WTC11 (cell line): Measurements from ENCODE around the gene AQP2. TPM values are rescaled to one million over a fixed set of nuclear protein-coding genes. Genes with fewer than 3 reads are reported as not detected.
A peak's percentile ranks its signal among the peaks of the same experiment; 100 is the strongest.

Experiments
- ATAC-seq: fragments of 200-7000 bp; cut with Tn5 transposase; 2 replicates; pipeline ENCODE4 v1.10.0; 2021; ENCODE audit warnings: mild to moderate bottlenecking, moderate library complexity
- CTCF ChIA-PET: fragments of 300-600 bp; sonication (Branson Sonifier 250); formaldehyde crosslinking; loops from one replicate; lab custom pipeline; 2021; ENCODE audit warnings: antibody characterized with exemption; lab: Charles Lee
- POLR2A ChIA-PET: fragments of 350-600 bp; sonication (Branson Sonifier 250); formaldehyde crosslinking; loops from one replicate; lab custom pipeline; 2021; ENCODE audit warnings: antibody characterized with exemption; lab: Charles Lee
- DNase-seq: peaks from one replicate; pipeline ENCODE4 v3.0.0; 2021; ENCODE audit warnings: low spot score
- H3K27ac Mint-ChIP-seq: 2 replicates; pipeline ENCODE4 v1.8.0; 2021; ENCODE audit warnings: mixed read lengths
- H3K27me3 Mint-ChIP-seq: 2 replicates; pipeline ENCODE4 v1.8.0; 2021; ENCODE audit warnings: low read depth, mild to moderate bottlenecking, moderate library complexity, mixed read lengths
- H3K36me3 Mint-ChIP-seq: 2 replicates; pipeline ENCODE4 v1.8.0; 2021; ENCODE audit warnings: mixed read lengths
- H3K4me1 Mint-ChIP-seq: 2 replicates; pipeline ENCODE4 v1.8.0; 2022; ENCODE audit warnings: mixed read lengths
- H3K4me3 Mint-ChIP-seq: 2 replicates; pipeline ENCODE4 v1.8.0; 2021; ENCODE audit warnings: mild to moderate bottlenecking, moderate library complexity, mixed read lengths
- H3K9me3 Mint-ChIP-seq: 2 replicates; pipeline ENCODE4 v1.8.0; 2021; ENCODE audit warnings: mixed read lengths
- ATF1 ChIP-seq: sonication (generic); formaldehyde crosslinking; IDR thresholded peaks from 2 replicates; pipeline ENCODE4 v1.8.1; 2023; ENCODE audit warnings: mild to moderate bottlenecking, moderate library complexity, missing genetic modification reagents
- EMX1 ChIP-seq: fragments of 250-450 bp; sonication (Bioruptor Pico); IDR thresholded peaks from 2 replicates; pipeline ENCODE4 v1.8.0; 2021; ENCODE audit warnings: mild to moderate bottlenecking
- ESRRA ChIP-seq: sonication (generic); formaldehyde crosslinking; IDR thresholded peaks from 2 replicates; pipeline ENCODE4 v1.8.1; 2022; ENCODE audit warnings: mild to moderate bottlenecking, missing genetic modification reagents, borderline replicate concordance
- ETV6 ChIP-seq: sonication (generic); formaldehyde crosslinking; IDR thresholded peaks from 2 replicates; pipeline ENCODE4 v1.8.1; 2022; ENCODE audit warnings: mild to moderate bottlenecking, missing genetic modification reagents
- GRHL2 ChIP-seq: fragments of 250-450 bp; sonication (Bioruptor Pico); IDR thresholded peaks from 2 replicates; pipeline ENCODE4 v1.8.0; 2022; ENCODE audit warnings: mild to moderate bottlenecking, moderate library complexity; ENCODE audit not compliant: insufficient replicate concordance, severe bottlenecking
- JAZF1 ChIP-seq: fragments of 250-450 bp; sonication (Bioruptor Pico); IDR thresholded peaks from 2 replicates; pipeline ENCODE4 v1.9.0; 2021; ENCODE audit warnings: moderate library complexity, mild to moderate bottlenecking, inconsistent platforms
- NR3C1 ChIP-seq: sonication (generic); formaldehyde crosslinking; conservative IDR thresholded peaks from 2 replicates; pipeline ENCODE4 v1.8.1; 2023; ENCODE audit warnings: low read depth, mild to moderate bottlenecking, missing genetic modification reagents
- PRRX2 ChIP-seq: fragments of 250-450 bp; sonication (Bioruptor Pico); IDR thresholded peaks from 2 replicates; pipeline ENCODE4 v1.8.0; 2021; ENCODE audit warnings: mild to moderate bottlenecking
- SMAD4 ChIP-seq: sonication (generic); formaldehyde crosslinking; IDR thresholded peaks from 2 replicates; pipeline ENCODE4 v1.8.0; 2022; ENCODE audit warnings: mild to moderate bottlenecking, missing genetic modification reagents
- TCF7 ChIP-seq: sonication (generic); formaldehyde crosslinking; IDR thresholded peaks from 2 replicates; pipeline ENCODE4 v1.8.0; 2022; ENCODE audit warnings: mild to moderate bottlenecking, low read depth, missing genetic modification reagents, moderate library complexity
- ZNF232 ChIP-seq: sonication (generic); formaldehyde crosslinking; IDR thresholded peaks from 2 replicates; pipeline ENCODE4 v1.8.0; 2022; ENCODE audit warnings: mild to moderate bottlenecking, missing genetic modification reagents
- ZNF263 ChIP-seq: sonication (generic); formaldehyde crosslinking; IDR thresholded peaks from 2 replicates; pipeline ENCODE4 v1.8.1; 2022; ENCODE audit warnings: low read depth, mild to moderate bottlenecking, moderate library complexity, missing genetic modification reagents
- total RNA-seq: library from RNA; stranded (reverse); gene quantifications from 3 replicates; pipeline ENCODE4 v1.2.3, GENCODE V29; 2021
- TF ChIP-seq, protein P1 (sequence below): sonication (generic); formaldehyde crosslinking; IDR thresholded peaks from 2 replicates; pipeline ENCODE4 v1.8.0; 2022; ENCODE audit warnings: mild to moderate bottlenecking, missing genetic modification reagents
- TF ChIP-seq, protein P2 (sequence below): sonication (generic); formaldehyde crosslinking; IDR thresholded peaks from 2 replicates; pipeline ENCODE4 v1.8.1; 2022; ENCODE audit warnings: mild to moderate bottlenecking, moderate library complexity, missing genetic modification reagents
- TF ChIP-seq, protein P3 (sequence below): sonication (generic); formaldehyde crosslinking; IDR thresholded peaks from 2 replicates; pipeline ENCODE4 v1.8.0; 2022; ENCODE audit warnings: mild to moderate bottlenecking, missing genetic modification reagents
- TF ChIP-seq, protein P4 (sequence below): sonication (generic); formaldehyde crosslinking; IDR thresholded peaks from 2 replicates; pipeline ENCODE4 v1.8.1; 2022; ENCODE audit warnings: low read depth, mild to moderate bottlenecking, moderate library complexity, missing genetic modification reagents, borderline replicate concordance
- TF ChIP-seq, protein P5 (sequence below): fragments of 250-450 bp; sonication (Bioruptor Pico); IDR thresholded peaks from 2 replicates; pipeline ENCODE4 v1.9.0; 2021; ENCODE audit warnings: mild to moderate bottlenecking
- TF ChIP-seq, protein P6 (sequence below): fragments of 250-450 bp; sonication (Bioruptor Pico); IDR thresholded peaks from 2 replicates; pipeline ENCODE4 v2.1.2; 2022; ENCODE audit warnings: mild to moderate bottlenecking, moderate library complexity
- TF ChIP-seq, protein P7 (sequence below): sonication (generic); formaldehyde crosslinking; IDR thresholded peaks from 2 replicates; pipeline ENCODE4 v1.8.0; 2023; ENCODE audit warnings: mild to moderate bottlenecking, missing genetic modification reagents
- TF ChIP-seq, protein P8 (sequence below): sonication (generic); formaldehyde crosslinking; IDR thresholded peaks from 2 replicates; pipeline ENCODE4 v1.8.1; 2023; ENCODE audit warnings: mild to moderate bottlenecking, moderate library complexity, missing genetic modification reagents
- TF ChIP-seq, protein P9 (sequence below): sonication (generic); formaldehyde crosslinking; IDR thresholded peaks from 2 replicates; pipeline ENCODE4 v1.8.0; 2022; ENCODE audit warnings: mild to moderate bottlenecking, missing genetic modification reagents

The AQP2 gene
- total RNA-seq, 1 experiment from 2014 or later = not detected

DNA sequence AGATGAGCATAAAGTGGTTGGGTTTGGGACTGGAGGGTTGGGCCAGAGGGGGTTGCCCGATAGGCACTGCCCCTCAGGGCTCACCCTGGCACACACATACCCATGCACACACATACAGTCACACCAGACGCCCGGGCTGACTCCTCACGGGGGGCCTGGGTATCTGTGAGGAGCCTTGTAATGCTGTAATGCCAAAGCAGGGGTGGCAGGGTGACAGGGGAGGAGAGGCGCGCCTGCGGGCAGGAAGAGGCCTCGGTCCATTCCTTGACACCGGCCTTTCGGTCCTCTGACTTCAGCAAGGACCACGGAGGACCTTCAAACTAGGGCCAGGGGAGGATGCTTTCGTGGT, 47.2 kb upstream of the AQP2 start (continued):
- TF ChIP-seq, protein P1, sequence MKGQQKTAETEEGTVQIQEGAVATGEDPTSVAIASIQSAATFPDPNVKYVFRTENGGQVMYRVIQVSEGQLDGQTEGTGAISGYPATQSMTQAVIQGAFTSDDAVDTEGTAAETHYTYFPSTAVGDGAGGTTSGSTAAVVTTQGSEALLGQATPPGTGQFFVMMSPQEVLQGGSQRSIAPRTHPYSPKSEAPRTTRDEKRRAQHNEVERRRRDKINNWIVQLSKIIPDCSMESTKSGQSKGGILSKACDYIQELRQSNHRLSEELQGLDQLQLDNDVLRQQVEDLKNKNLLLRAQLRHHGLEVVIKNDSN (CRISPR knock-in tag) = no peak
- TF ChIP-seq ETV6 (CRISPR knock-in tag) (no peak), ESRRA (CRISPR knock-in tag) (no peak), PRRX2 (CRISPR knock-in tag) (no peak), NR3C1 (CRISPR knock-in tag) (no peak), JAZF1 (no peak)
- TF ChIP-seq, protein P2, sequence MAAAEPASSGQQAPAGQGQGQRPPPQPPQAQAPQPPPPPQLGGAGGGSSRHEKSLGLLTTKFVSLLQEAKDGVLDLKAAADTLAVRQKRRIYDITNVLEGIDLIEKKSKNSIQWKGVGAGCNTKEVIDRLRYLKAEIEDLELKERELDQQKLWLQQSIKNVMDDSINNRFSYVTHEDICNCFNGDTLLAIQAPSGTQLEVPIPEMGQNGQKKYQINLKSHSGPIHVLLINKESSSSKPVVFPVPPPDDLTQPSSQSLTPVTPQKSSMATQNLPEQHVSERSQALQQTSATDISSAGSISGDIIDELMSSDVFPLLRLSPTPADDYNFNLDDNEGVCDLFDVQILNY = no peak
- TF ChIP-seq, protein P3, sequence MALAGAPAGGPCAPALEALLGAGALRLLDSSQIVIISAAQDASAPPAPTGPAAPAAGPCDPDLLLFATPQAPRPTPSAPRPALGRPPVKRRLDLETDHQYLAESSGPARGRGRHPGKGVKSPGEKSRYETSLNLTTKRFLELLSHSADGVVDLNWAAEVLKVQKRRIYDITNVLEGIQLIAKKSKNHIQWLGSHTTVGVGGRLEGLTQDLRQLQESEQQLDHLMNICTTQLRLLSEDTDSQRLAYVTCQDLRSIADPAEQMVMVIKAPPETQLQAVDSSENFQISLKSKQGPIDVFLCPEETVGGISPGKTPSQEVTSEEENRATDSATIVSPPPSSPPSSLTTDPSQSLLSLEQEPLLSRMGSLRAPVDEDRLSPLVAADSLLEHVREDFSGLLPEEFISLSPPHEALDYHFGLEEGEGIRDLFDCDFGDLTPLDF (CRISPR knock-in tag) = no peak
- TF ChIP-seq, protein P4, sequence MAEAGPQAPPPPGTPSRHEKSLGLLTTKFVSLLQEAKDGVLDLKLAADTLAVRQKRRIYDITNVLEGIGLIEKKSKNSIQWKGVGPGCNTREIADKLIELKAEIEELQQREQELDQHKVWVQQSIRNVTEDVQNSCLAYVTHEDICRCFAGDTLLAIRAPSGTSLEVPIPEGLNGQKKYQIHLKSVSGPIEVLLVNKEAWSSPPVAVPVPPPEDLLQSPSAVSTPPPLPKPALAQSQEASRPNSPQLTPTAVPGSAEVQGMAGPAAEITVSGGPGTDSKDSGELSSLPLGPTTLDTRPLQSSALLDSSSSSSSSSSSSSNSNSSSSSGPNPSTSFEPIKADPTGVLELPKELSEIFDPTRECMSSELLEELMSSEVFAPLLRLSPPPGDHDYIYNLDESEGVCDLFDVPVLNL (CRISPR knock-in tag) = no peak
- TF ChIP-seq, protein P5, sequence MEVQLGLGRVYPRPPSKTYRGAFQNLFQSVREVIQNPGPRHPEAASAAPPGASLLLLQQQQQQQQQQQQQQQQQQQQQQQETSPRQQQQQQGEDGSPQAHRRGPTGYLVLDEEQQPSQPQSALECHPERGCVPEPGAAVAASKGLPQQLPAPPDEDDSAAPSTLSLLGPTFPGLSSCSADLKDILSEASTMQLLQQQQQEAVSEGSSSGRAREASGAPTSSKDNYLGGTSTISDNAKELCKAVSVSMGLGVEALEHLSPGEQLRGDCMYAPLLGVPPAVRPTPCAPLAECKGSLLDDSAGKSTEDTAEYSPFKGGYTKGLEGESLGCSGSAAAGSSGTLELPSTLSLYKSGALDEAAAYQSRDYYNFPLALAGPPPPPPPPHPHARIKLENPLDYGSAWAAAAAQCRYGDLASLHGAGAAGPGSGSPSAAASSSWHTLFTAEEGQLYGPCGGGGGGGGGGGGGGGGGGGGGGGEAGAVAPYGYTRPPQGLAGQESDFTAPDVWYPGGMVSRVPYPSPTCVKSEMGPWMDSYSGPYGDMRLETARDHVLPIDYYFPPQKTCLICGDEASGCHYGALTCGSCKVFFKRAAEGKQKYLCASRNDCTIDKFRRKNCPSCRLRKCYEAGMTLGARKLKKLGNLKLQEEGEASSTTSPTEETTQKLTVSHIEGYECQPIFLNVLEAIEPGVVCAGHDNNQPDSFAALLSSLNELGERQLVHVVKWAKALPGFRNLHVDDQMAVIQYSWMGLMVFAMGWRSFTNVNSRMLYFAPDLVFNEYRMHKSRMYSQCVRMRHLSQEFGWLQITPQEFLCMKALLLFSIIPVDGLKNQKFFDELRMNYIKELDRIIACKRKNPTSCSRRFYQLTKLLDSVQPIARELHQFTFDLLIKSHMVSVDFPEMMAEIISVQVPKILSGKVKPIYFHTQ (CRISPR knock-in tag) = no peak
- TF ChIP-seq, all 79 proteins: peak for 0

DNA sequence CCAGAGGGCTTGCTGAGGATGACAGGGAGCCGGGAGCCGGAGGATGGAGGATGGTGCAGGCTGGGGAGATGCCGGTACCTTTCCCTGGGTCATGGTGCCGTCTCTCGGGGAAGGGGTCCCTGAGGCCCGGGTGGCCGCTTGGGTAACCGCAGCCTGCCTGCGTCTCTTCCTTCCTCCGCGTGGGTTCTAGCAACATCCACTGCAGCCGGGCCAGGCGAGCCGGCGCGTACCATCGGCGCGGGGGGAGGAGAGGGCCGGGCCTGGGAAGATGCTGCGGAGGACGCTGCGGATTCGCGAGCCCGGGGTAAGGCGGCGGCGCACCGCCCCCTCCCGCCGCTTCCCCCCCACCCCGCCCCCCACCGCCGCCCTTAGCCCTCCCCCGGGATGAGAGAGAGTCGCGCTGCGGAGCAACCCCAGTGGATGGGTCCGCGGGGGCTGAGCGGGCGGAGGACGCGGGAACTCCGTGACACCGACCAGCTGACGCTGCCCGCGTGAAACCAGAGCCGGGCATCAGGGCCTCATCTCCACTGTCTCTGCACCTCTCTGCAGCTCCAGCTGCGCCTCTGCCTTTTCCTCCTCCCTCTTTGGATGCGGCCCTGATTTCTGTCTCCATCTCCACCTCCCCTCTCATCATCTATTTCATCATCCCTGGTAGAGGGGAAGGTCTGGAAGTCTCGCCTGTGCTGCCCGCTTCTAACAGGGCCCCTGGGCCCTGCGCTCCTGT, 46.7 kb upstream of the AQP2 start, which contains the start of gene FAIM2:
TSS of gene FAIM2 (minus strand) at position 201 of the 724 bp plus-strand sequence. CDS start at position 93, 108 bp downstream.
- Mint-ChIP-seq H3K27me3 (peaks cover 37% of the 10 kb centered on the region), H3K27ac (no peak within 1 kb of the TSS), H3K4me3 (peak within 1 kb of the TSS; percentile 66), H3K9me3 (no peaks in the 10 kb centered on the region), H3K4me1 (peaks cover 8% of the 10 kb centered on the region), H3K36me3 (no peaks in the 10 kb centered on the region)
- POLR2A ChIA-PET = no interaction called here
- CTCF ChIA-PET = interaction anchor here (0.8 to 4.6 kb wide), 6 partner anchors 25 to 152 kb away, joined by 3 to 26 read pairs (median 4); no protein-coding TSS in a partner anchor
- DNase-seq = peak; percentile 54
- ATAC-seq = peak; percentile 38
- TF ChIP-seq EMX1 (CRISPR knock-in tag) (no peak), ZNF263 (CRISPR knock-in tag) (no peak), GRHL2 (CRISPR knock-in tag) (no peak), TCF7 (no peak), ZNF232 (CRISPR knock-in tag) (no peak), ATF1 (CRISPR knock-in tag) (no peak), SMAD4 (CRISPR knock-in tag) (no peak), ESRRA (CRISPR knock-in tag) (no peak)
- TF ChIP-seq, protein P6, sequence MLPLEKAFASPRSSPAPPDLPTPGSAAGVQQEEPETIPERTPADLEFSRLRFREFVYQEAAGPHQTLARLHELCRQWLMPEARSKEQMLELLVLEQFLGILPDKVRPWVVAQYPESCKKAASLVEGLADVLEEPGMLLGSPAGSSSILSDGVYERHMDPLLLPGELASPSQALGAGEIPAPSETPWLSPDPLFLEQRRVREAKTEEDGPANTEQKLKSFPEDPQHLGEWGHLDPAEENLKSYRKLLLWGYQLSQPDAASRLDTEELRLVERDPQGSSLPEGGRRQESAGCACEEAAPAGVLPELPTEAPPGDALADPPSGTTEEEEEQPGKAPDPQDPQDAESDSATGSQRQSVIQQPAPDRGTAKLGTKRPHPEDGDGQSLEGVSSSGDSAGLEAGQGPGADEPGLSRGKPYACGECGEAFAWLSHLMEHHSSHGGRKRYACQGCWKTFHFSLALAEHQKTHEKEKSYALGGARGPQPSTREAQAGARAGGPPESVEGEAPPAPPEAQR = no peak
- TF ChIP-seq, protein P7, sequence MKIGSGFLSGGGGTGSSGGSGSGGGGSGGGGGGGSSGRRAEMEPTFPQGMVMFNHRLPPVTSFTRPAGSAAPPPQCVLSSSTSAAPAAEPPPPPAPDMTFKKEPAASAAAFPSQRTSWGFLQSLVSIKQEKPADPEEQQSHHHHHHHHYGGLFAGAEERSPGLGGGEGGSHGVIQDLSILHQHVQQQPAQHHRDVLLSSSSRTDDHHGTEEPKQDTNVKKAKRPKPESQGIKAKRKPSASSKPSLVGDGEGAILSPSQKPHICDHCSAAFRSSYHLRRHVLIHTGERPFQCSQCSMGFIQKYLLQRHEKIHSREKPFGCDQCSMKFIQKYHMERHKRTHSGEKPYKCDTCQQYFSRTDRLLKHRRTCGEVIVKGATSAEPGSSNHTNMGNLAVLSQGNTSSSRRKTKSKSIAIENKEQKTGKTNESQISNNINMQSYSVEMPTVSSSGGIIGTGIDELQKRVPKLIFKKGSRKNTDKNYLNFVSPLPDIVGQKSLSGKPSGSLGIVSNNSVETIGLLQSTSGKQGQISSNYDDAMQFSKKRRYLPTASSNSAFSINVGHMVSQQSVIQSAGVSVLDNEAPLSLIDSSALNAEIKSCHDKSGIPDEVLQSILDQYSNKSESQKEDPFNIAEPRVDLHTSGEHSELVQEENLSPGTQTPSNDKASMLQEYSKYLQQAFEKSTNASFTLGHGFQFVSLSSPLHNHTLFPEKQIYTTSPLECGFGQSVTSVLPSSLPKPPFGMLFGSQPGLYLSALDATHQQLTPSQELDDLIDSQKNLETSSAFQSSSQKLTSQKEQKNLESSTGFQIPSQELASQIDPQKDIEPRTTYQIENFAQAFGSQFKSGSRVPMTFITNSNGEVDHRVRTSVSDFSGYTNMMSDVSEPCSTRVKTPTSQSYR (CRISPR knock-in tag) = no peak
- TF ChIP-seq, protein P8, sequence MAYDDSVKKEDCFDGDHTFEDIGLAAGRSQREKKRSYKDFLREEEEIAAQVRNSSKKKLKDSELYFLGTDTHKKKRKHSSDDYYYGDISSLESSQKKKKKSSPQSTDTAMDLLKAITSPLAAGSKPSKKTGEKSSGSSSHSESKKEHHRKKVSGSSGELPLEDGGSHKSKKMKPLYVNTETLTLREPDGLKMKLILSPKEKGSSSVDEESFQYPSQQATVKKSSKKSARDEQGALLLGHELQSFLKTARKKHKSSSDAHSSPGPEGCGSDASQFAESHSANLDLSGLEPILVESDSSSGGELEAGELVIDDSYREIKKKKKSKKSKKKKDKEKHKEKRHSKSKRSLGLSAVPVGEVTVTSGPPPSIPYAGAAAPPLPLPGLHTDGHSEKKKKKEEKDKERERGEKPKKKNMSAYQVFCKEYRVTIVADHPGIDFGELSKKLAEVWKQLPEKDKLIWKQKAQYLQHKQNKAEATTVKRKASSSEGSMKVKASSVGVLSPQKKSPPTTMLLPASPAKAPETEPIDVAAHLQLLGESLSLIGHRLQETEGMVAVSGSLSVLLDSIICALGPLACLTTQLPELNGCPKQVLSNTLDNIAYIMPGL (CRISPR knock-in tag) = no peak
- TF ChIP-seq, protein P9, sequence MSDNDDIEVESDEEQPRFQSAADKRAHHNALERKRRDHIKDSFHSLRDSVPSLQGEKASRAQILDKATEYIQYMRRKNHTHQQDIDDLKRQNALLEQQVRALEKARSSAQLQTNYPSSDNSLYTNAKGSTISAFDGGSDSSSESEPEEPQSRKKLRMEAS (CRISPR knock-in tag) = no peak
